IPS-NIHi7 (cell line): ENCODE data around the gene CAND1.
A peak's percentile ranks its signal among the peaks of the same experiment; 100 is the strongest.
"Not testable (repeated sequence)": the region's sequence is repeated elsewhere in the genome, so short reads cannot be mapped to it uniquely, and the experiment has no call there.

Source experiments
- DNase-seq: peaks from one replicate; pipeline ENCODE4 v3.0.0; 2012; ENCODE audit warnings: mixed read lengths; ENCODE audit errors: extremely low spot score

Gene CAND1

DNA sequence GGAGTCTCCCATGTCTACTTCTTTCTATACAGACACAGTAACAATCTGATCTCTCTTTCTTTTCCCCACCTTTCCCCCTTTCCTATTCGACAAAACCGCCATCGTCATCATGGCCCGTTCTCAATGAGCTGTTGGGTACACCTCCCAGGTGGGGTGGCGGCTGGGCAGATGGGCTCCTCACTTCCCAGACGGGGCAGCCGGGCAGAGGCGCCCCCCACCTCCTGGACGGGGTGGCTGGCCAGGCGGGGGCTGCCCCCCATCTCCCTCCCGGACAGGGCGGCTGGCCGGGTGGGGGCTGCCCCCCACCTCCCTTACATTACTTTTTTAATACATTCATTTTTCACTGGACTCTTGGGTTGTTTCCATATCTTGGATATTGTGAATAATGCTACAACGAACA lies 71.9 kb downstream of the CAND1 start:
- not testable (repeated sequence) for DNase-seq

DNA sequence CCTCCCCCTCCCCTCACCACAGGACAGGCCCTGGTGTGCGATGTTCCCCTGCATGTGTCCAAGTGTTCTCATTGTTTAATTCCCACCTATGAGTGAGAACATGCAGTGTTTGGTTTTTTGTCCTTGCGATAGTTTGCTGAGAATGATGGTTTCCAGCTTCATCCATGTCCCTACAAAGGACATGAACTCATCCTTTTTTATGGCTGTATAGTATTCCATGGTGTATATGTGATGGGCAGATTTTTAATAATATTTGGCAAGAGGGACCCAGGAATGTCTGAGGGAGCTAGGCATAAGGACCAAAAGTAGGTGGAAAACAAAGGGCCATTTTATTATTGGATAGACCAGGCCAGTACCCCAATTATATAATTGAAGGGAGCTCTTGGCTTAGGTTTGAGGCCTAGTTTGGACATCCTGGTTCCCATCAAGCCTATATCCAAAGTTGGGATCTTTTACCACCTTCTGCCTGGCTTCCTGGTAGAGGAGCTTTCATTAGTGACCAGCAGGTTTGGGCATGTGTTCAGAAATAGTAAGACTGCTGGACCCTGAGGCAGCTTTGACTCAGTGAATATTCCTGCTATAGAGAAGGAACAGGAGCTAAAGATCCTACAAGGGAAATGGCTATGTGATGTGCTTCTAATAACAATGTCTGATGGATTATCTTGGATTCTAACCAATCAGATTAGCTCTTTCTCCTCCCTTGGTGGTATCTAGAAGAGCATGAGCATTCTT lies 76.0 kb downstream of the CAND1 start:
- DNase-seq, result no peak

DNA sequence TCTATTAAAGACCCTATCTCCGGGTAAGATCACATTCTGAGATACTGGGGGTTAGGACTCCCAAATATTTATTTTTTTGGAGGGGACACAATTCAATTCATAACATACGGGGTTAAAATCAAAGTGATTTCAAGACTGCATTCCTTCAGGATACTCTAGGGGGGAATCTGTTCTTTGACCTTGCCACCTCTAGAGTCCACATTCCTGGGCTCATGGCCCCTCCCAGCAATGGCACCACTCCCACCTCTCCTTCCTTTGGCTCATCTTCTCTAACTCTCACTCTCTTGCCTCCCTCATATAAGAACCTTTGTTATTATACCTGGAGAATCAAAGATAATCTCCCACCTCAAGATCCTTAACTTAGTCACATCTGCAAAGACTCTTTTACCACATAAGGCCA lies 79.5 kb downstream of the CAND1 start:
- DNase-seq, result no peak

DNA sequence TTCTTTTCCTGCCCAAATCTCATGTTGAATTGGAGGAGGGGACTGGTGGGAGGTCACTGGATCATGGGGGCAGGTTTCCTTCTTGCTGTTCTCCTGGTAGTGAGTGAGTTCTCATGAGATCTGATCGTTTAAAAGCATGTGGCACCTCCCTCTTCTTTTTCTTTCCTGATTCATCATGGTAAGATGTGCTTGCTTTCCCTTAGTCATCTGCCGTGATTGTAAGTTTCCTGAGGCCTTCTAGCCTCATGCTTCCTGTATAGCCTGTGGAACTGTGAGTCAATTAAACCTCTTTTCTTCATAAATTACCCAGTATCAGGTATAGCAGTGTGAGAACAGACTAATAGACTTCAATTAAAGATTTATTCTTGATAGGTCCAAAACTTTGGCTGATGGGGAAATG lies 83.5 kb downstream of the CAND1 start:
- DNase-seq, result no peak

DNA sequence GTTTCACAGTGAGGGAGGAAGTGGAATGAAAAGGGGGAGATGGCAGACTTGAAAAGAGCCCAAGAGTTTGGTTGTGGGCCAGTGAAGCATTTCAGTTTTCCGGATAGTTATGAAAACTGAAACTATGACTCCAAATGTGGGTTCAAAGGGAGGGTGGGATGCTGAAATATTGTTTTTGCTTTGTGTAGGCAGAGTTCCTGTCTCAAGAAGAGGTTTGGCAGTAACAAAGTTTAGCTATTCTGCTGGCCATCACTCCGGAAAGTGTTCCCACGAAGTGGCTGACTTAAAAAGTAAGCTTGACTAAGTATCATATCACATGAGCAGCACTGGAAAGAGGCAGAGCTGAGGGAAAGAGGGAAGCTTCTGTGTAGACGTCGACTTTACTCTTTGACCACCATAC lies 85.2 kb downstream of the CAND1 start:
- no peak for DNase-seq

DNA sequence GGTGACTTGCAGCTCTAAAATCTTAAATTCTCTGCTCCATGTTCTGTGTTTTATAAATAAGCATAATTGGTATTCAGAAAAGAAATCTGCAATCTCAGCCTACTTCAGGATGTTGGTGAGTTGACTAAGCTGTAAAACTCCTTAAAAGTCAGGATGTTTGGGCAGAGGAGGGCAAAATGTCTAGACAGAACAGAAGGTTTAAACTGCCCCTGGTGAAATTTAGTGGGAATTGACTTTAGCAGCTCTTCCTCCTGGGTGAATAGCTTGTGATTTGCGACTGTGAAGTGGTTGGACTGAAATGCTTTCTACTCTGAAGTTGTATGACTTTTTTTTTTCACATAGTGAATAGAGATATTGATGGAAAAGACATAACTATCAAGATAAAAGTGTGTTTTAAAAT lies 85.8 kb downstream of the CAND1 start:
- DNase-seq, result no peak

DNA sequence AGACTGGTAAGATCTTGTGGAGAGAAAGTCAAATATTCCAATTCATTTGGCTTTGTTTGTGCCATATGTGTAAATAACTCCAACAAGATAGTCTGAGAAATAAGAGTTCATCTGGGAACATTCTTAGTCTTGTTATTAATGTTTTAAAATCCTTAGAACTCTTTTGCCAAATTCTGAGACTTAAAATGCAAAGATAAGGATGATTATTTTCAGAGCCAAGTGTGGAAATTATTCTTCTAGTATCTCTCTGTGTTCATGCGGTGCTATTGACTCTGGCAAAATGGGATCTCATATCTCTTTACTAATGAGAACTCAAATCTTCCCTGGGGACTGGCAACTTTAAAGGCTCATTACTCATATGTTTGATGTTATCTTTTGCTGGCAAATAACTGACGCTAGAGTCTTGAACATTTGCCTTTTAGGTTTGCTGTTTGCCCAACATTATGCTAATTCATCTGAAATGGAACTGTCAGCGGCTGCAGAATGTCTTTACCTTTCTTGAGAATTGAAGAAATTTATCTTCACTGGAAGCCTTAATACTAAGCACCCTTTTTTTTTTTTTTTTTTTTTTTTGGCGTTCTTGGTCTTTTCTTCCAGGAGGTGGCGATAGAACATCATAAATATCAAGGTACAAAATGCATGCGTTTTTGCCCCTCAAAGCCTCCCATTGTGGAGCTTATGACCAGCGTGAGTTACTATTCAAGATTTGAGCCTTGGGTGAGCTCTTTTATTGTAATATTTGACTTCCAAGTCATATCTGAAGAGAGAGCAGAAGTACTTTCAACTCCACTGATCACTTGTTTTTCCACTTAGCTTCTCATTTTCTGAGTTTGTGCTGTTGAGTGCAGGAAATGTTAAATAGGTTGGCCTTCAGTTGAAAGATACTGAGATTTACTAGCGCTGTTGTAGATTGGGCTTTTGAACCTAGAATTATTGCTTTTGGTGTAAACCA lies 86.5 kb downstream of the CAND1 start:
- DNase-seq, result peak; percentile 34

DNA sequence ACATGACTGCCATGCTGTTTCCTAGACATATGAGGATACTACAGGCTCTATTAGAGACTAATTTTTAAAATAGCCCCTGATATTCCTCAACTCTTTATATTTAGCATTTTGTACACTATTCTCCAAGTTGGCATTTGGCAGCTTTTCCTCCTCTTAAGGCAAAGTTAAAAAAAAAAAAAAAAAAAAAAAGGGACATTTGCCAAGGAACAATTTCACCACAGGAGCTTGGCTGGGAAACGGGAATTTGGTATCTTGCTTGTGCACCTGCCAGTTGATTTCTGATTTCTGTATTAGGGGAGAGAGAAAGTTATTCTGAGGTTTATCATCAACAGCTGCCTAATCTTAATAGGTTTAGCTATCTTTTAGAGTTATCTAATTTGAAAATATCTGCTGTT lies 87.2 kb downstream of the CAND1 start:
- no peak for DNase-seq

DNA sequence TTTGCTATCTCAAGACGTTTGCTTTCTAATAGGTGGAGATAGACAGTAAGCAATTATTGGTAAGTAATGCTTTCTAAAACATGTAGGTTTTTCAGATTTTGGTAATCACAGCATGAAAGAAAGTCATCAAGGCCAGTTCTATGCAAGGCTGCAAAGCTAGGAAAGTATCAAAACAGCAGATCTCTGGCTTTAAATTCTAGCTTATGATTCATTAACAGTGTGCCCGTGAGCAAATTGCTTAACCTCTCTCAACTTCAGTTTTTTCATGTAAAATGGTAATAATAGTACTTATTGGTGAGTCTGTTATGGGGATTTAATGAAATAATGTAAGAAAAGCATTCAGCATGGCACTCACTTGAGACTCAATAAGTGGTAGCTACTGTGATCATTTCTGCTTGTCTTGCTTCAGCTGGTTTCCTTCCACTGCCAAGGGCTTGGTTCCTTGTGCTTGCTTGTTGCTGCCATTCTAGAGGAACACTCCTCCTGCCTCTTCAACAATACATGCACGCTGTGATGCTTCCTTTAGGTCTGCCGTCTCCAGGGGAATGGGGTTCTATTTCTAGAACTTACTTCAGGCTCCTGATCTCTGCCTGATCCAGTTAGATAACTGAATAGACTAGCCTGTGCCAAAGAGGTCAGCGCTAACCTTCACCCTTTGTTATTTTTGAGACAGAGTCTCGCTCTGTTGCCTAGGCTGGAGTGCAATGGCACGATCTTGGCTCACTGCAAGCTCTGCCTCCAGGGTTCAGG lies 88.4 kb downstream of the CAND1 start:
- DNase-seq, result no peak

DNA sequence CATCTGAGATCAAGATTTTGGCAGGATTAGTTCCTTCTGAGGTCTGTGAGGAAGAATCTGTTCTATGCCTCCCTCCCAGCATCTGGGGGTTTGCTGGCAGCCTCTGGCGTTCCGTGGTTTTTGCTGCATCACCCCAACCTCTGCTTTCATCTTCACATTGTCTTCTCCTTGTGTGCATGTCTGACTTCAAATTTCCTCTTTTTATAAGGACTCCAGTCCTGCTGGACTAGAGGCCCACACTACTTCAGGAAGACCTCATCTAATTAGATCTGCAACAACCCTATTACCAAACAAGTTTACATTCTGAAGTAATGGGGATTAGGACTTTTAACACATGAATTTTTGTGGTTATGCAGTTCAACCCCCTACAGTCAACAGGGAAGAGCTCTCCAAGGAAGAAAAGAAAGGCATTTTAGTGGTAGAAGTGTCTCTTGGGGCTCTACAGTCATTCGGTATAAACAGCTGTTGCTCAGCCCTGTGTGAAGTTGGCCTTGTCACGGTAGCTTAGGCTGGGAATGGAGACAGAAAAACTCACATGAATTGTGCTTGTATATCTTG lies 89.7 kb downstream of the CAND1 start:
- DNase-seq, result no peak

DNA sequence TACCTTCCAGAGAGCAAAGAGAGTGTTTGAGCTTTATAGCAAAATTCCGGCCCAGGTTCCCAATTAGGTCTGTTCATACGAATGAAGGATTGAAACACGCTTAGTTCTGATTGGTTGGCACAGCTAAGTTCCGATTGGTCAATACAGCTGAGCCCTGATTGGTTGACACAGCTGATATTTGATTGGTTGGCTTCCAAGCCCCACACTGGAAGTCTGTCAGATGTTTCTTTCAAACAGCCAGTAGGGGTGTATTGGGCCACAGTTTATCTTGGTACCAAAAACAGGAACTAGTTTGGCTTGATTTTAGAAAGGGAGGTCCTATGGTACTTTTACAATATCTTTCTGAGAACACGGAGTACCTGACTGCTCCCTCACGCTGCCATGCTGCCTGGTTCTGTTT lies 93.4 kb downstream of the CAND1 start:
- no peak for DNase-seq

DNA sequence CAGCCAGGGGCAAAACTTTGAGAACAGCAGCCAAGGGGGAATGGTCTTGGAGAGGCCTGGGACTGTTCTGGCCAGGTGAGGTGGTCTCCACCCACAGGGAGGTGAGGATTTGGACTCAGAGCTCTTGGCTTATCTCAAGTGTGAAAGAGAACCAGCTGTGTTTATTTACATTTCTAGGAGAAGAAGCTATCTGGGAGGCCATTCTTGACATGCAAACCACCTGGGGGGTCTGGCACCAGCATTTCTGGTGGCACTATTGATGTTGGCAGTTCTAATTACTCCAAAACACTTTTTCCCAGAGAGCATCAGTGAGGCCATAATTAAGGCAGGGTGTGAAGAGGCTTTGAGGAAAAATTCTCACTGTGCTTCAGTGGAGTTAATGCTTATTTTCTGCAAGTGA lies 95.1 kb downstream of the CAND1 start:
- DNase-seq, result peak; percentile 18

DNA sequence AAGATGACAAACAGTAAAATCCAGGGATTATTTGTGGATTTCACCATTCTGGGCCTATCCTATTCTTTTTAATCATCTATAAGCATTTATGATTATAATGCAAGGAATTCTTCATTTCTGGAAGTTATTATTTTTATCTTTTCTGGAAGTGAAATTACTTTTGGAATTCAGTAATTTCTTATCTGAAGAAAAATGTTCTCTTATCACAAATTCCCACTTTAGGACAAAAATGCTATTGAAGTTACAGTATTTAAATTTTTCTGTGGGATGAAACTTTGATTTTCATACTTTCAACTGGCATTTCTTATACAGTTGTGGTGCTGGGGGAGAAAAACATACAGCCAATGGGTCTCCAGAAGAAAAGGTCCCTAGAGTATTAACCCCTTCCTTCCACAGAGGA lies 96.0 kb downstream of the CAND1 start:
- DNase-seq, result no peak

DNA sequence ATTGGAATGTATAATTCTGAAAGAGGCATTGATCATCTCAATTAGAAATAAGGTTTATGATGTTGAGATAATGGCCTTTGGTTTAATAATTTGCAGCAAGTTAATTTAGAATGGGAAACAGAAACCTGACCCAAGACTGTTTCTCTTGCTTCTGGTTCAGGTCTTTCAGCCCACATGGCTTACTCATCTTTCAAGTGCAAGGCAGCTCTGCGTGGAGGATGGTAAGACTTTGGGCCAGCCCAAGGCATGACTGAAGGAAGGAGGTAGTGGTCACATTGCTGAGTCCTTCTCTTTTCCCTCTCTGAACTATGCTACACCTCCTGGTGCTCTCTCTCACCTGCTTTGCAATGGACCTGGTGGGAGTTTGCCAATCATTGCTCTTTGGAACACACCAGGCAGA lies 98.7 kb downstream of the CAND1 start:
- DNase-seq, result no peak
